Measurements from ENCODE around the gene ABCA4. TPM values are rescaled to one million over a fixed set of nuclear protein-coding genes. Genes with fewer than 3 reads are reported as not detected.

ABCA4 gene
- total RNA-seq, 4 donors from 2014 or later: 2.1 to 7.5 (median 5.0) TPM

DNA sequence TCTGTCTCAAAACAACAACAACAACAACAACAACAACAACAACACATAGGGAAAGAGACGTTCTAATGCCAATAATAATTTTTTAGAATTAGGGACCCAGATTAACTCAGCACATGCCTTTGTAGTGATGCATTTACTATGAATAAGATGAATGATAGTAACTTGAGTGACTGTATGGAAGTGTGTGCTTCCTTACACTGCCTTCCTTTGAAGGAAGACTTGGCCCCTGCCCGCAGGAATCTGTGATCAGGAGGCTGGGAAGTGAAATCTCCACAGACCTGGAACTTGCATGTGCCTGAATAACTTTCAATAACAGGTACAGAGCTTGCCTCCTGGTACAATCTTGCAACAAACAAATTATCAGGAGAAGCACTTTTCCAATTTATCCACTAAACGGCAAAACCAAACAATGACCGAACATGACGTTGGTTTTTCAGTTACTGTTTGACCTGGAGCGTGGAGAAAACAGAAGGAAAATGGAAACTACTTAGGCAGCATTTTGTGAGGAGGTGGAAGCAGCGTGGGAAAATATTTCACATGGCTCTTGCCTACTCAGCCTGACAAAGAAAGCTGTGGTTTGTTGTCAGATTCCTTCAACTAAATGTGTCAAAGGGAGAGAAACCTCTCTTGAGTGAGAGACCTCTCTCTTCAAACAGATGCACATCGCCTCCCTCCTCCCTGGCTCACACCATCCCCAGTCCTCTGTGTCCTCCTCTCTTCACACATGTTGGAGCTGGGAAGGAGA lies 10.1 kb upstream of the ABCA4 start:
- no peaks in the 10 kb centered on the region for H3K4me1 ChIP-seq
- H3K27me3 ChIP-seq: no peaks in the 10 kb centered on the region
- no peak overlapping the region for H3K27ac ChIP-seq
- H3K9me3 ChIP-seq: no peaks in the 10 kb centered on the region
- no peak for DNase-seq
- no peaks in the 10 kb centered on the region for H3K36me3 ChIP-seq
- no peak overlapping the region for H3K4me3 ChIP-seq
- TF ChIP-seq, protein P1, sequence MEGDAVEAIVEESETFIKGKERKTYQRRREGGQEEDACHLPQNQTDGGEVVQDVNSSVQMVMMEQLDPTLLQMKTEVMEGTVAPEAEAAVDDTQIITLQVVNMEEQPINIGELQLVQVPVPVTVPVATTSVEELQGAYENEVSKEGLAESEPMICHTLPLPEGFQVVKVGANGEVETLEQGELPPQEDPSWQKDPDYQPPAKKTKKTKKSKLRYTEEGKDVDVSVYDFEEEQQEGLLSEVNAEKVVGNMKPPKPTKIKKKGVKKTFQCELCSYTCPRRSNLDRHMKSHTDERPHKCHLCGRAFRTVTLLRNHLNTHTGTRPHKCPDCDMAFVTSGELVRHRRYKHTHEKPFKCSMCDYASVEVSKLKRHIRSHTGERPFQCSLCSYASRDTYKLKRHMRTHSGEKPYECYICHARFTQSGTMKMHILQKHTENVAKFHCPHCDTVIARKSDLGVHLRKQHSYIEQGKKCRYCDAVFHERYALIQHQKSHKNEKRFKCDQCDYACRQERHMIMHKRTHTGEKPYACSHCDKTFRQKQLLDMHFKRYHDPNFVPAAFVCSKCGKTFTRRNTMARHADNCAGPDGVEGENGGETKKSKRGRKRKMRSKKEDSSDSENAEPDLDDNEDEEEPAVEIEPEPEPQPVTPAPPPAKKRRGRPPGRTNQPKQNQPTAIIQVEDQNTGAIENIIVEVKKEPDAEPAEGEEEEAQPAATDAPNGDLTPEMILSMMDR (IDR thresholded peaks at IDR 0.05): no peak
- no peak for TF ChIP-seq POLR2A (IDR thresholded peaks at IDR 0.05)

DNA sequence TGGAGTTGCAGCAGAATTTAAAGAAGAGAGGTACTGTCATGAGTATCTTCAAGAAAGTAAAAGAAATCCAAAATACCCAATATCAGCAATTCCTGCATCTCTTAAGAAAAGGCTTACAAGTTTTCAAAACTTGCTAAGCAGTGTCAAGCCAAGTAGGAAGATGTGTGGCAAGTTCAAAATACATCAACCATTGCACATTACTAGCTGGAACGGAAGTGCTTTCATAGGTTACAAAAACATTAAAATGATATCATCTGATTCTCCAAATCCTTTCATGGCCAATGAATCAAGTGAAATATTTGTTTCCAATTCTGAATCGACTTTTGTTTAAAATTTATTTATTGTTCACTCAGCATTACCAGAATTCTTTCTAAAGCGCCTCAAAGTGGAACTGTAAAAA lies 5.7 kb upstream of the ABCA4 start:
- Histone ChIP-seq H3K4me3 (no peak overlapping the region), H3K27me3 (no peaks in the 10 kb centered on the region), H3K27ac (no peak overlapping the region), H3K4me1 (no peaks in the 10 kb centered on the region), H3K9me3 (no peaks in the 10 kb centered on the region), H3K36me3 (no peaks in the 10 kb centered on the region)
- TF ChIP-seq, protein P1 (IDR thresholded peaks at IDR 0.05): no peak
- TF ChIP-seq POLR2A (IDR thresholded peaks at IDR 0.05): no peak
- no peak for DNase-seq

DNA sequence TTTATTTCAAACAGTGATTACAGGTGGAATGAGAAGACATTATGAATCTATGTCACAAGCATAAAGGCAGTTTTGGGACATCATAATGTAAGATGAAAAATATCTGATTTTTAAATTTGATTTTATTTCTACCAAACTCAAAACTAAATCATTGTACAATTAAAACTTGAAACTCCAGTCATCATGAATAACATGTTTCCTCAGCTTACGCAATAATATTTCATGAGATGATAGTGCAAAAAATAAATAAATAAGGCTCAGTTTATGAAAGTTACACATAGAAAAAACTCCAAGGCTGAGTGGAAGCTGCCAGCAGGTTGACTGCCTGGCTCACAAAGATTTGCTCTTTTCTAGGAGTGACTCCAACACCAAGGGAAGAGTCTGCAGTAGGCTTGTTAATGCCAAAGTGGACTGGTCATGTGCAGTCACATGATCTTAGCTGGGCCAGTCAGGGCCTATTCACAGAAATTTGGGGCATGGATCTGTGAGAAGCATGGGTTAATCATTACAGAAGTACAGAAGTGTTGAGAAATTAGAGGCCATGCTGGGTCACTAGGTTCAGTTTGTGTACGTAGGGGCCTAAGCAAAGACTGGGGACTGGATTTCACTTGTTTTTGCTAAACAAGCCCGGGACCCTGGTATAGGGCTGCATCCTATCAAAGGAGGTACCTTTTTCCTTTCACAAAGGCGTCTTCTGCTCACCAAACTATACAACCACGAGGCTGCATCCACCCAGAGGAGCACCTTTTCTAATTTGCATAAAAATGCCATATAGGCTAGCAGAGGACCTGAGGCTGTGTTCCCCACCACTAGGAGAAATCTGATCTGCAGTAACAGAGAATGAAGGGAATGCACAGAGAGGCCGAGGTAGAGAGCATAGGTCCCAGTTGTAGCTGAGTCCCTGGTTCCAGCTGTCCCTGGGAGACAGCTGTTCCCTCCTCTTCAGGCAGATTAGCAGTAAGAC lies 4.9 kb upstream of the ABCA4 start:
- TF ChIP-seq, protein P1 (IDR thresholded peaks at IDR 0.05): no peak
- TF ChIP-seq POLR2A (IDR thresholded peaks at IDR 0.05): no peak
- Histone ChIP-seq H3K4me3 (no peak overlapping the region), H3K36me3 (no peaks in the 10 kb centered on the region), H3K27ac (no peak overlapping the region), H3K9me3 (no peaks in the 10 kb centered on the region), H3K4me1 (no peaks in the 10 kb centered on the region), H3K27me3 (no peaks in the 10 kb centered on the region)
- DNase-seq: no peak

DNA sequence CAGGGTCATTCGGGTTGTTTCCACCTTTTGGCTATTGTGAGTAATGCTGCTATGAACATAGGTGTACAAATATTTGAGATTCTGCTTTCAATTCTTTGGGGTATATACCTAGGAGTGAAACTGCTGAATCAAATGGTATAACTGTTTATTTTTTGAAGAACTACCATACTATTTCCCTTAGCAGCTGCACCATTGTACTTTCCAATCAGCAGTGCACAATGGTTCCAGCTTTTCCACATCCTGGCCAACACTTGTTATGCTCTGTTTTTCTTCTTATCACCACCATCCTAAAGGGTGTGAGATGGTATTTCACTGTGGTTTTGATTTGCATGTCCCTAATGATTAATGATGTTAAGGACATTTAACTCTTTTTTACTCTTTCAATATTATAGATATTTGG lies 3.6 kb upstream of the ABCA4 start:
- H3K9me3 ChIP-seq: no peaks in the 10 kb centered on the region
- TF ChIP-seq, protein P1 (IDR thresholded peaks at IDR 0.05): no peak
- TF ChIP-seq POLR2A (IDR thresholded peaks at IDR 0.05): no peak
- DNase-seq: no peak
- no peaks in the 10 kb centered on the region for H3K27me3 ChIP-seq
- no peak overlapping the region for H3K27ac ChIP-seq
- no peaks in the 10 kb centered on the region for H3K36me3 ChIP-seq
- no peaks in the 10 kb centered on the region for H3K4me1 ChIP-seq
- H3K4me3 ChIP-seq: no peak overlapping the region

DNA sequence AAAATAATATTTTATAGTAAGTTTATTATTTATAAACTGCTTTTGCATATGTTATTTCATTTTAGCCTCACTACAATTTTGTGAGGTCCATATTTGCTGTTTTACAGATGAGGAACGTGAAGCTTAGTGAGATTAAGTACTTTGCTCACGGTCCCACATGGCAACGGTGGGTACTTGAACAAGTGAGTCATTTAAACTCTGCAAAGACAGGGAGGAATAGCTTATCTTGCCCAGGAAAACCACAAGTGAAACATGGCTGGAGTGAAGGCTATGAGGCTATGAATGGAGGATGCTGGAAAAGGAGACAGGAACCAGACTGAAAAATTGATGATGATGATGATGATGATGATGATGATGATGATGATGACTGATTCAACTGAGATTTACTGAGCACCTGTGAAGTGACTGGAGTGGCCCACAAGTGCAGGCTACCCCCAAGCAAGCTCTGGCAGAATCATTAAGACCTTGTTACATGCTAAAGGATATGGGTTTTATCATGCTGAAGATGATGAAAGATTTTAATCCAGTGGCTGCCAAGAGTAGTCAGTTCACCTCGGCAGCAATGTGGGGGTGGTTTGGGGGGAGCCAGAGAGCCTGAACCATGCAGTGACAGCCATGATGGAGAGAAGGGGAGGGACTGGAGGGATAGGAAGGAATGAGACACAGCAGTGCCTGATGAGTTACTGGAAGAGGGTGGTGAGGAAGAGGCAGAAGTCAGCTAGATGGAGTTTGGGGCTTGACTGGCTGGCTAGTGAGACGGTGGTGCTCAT lies 1.4 kb upstream of the ABCA4 start:
- DNase-seq: no peak
- Histone ChIP-seq H3K36me3 (no peaks in the 10 kb centered on the region), H3K4me3 (no peak overlapping the region), H3K4me1 (no peaks in the 10 kb centered on the region), H3K27me3 (no peaks in the 10 kb centered on the region), H3K27ac (no peak overlapping the region), H3K9me3 (no peaks in the 10 kb centered on the region)
- TF ChIP-seq, protein P1 (IDR thresholded peaks at IDR 0.05): no peak
- TF ChIP-seq POLR2A (IDR thresholded peaks at IDR 0.05): no peak

Data from Peyer's patch (tissue), 4 donors.